Parietal lobe (tissue), 2 donors: Measurements from ENCODE around the gene POLR3F. TPM values are rescaled to one million over a fixed set of nuclear protein-coding genes. Genes with fewer than 3 reads are reported as not detected.

ENCODE experiments used
- small RNA-seq: library from RNA; depleted of rRNA; stranded (forward); fragments of <200 nt; gene quantifications from one replicate; pipeline ENCODE3, GENCODE V24; 2014; ENCODE audit warnings: low replicate concordance
- total RNA-seq: library from RNA; depleted of rRNA; stranded (reverse); fragments of >200 nt; gene quantifications from one replicate; pipeline ENCODE4 v1.2.3, GENCODE V29; 2014

POLR3F gene
- 36.3 TPM for total RNA-seq

GRCh38 chr20:18466894-18467730 lies at the start of gene POLR3F, which contains the start of gene DZANK1:
Gene POLR3F, plus strand, starts transcription at chr20:18467390. Its CDS starts 117 bp downstream, at chr20:18467507.
Gene DZANK1, minus strand, starts transcription at chr20:18467030. Its CDS starts 1,672 bp downstream, at chr20:18465358.

GRCh38 chr20:18496740-18497592 lies 29.8 kb downstream of the POLR3F start, which contains the start of gene RBBP9:
Gene RBBP9, minus strand, starts transcription at chr20:18497225. Its CDS starts 58 bp downstream, at chr20:18497167.

GRCh38 chr20:18507218-18508191 lies 40.3 kb downstream of the POLR3F start, which contains the start of gene SEC23B:
Gene SEC23B, plus strand, starts transcription at chr20:18507940. Its CDS starts 2,896 bp downstream, at chr20:18510836.

Small RNAs within 50 kb of the gene (small RNA-seq; reads per million reads assigned to genes)
- gene MIR3192 (not detected), gene RNA5SP476 (not detected)

Other genes starting within 250 kb of the POLR3F start
- 30.7 TPM for gene ZNF133, start 178.9 kb upstream of the POLR3F start, total RNA-seq
- 6.6 TPM for gene DZANK1, start 360 bp upstream of the POLR3F start, total RNA-seq
- gene RBBP9, start 29.8 kb downstream of the POLR3F start, total RNA-seq, result 27.2 TPM
- 53.8 TPM for gene SEC23B, start 40.5 kb downstream of the POLR3F start, total RNA-seq
- gene SMIM26, start 100.0 kb downstream of the POLR3F start, total RNA-seq, result 47.3 TPM
- gene DTD1, start 120.7 kb downstream of the POLR3F start, total RNA-seq, result 87.6 TPM